GM12874 (cell line): ENCODE data around the gene DISP1.

Experiments
- CTCF ChIP-seq: IDR thresholded peaks from 2 replicates; pipeline ENCODE4 v1.5.1; 2011; ENCODE audit warnings: low read depth, mild to moderate bottlenecking, control low read depth, low read length, moderate library complexity; ENCODE audit not compliant: insufficient read depth

Gene DISP1, protein sequence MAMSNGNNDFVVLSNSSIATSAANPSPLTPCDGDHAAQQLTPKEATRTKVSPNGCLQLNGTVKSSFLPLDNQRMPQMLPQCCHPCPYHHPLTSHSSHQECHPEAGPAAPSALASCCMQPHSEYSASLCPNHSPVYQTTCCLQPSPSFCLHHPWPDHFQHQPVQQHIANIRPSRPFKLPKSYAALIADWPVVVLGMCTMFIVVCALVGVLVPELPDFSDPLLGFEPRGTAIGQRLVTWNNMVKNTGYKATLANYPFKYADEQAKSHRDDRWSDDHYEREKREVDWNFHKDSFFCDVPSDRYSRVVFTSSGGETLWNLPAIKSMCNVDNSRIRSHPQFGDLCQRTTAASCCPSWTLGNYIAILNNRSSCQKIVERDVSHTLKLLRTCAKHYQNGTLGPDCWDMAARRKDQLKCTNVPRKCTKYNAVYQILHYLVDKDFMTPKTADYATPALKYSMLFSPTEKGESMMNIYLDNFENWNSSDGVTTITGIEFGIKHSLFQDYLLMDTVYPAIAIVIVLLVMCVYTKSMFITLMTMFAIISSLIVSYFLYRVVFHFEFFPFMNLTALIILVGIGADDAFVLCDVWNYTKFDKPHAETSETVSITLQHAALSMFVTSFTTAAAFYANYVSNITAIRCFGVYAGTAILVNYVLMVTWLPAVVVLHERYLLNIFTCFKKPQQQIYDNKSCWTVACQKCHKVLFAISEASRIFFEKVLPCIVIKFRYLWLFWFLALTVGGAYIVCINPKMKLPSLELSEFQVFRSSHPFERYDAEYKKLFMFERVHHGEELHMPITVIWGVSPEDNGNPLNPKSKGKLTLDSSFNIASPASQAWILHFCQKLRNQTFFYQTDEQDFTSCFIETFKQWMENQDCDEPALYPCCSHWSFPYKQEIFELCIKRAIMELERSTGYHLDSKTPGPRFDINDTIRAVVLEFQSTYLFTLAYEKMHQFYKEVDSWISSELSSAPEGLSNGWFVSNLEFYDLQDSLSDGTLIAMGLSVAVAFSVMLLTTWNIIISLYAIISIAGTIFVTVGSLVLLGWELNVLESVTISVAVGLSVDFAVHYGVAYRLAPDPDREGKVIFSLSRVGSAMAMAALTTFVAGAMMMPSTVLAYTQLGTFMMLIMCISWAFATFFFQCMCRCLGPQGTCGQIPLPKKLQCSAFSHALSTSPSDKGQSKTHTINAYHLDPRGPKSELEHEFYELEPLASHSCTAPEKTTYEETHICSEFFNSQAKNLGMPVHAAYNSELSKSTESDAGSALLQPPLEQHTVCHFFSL (N-terminal part only)

GRCh38 chr1:222814536-222815439 lies at the start of gene DISP1:
Gene DISP1 (plus strand): TSS chr1:222815039. CDS start chr1:222942824, 127,785 bp downstream.
- no peak for TF ChIP-seq CTCF

DNA sequence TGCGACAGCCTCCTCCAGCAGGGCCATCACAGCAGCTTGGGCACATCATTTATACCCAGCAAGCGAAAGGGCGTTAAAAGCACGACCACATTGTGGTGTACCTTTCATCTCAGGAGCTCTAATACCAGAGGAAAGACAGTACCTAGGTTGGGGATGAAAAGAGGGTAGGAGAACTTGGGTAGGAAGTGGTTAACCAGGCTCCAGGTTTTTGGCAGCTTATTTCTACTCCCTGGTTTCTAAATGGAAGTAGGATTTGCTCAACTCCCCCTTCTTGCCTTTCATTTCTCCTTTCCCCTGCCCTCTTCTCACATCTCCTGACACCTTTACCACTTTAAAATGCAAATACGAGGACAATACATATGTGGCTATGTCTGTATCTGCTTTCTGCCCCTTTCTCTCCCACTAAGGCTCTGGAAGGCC lies 47.7 kb upstream of the DISP1 start:
- no peak for TF ChIP-seq CTCF

DNA sequence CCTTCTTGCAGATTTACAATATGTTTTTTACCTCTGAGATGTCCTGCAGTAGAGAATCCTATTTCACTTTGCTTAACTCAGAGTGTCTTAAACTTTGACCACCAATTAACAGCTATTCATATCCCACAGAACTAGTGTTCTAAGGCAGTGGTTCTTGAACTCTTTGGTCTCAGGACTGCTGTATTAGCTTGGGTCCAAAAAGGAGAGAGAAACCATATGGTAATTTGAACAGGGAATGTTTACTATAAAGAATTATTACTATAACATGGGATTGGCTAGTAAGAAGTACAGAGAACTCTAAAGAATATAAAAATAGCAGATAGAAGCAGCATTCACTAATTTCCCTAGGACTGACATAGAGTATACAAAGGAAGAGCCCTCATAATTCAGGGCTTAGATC lies 46.2 kb upstream of the DISP1 start:
- TF ChIP-seq CTCF, result no peak

DNA sequence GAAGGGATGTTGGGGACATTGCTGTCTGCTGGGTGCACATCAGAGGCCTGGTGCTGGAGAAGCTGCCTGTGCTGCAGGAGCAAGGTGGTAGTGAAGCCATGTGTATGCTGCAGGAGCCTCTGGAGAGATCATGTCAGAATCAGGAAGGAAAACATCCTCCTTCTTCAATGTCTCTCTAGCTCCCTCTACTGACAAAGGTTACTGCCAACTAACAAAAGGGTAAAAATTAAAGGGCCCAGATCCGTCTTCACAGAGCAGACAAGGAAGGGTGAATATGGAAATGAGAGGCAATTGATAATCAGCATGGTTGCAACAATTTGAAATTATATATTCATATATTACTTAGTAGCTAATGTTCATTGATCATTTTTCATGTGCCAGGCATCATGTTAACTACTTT lies 45.7 kb upstream of the DISP1 start:
- no peak for TF ChIP-seq CTCF

GRCh38 chr1:222769971-222770620 lies 44.7 kb upstream of the DISP1 start:
- no peak for TF ChIP-seq CTCF

DNA sequence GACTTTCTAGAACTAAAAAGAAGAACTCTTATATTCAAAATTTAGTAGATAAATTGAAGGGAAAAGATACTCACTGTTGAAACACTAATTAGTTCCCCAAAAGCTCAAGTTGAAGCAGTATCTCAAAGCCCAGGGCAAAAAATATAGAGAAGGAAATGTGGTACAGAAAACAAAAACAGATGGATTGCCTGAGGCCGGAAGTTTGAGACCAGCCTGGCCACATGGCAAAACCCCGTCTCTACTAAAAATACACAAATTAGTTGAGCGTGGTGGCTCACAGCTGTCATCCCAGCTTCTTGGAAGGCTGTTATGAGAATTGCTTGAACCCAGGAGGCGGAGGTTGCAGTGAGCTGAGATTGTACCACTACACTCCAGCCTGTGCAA lies 41.9 kb upstream of the DISP1 start:
- TF ChIP-seq CTCF, result no peak
